ENCODE measurements around the gene FLT3. TPM values are rescaled to one million over a fixed set of nuclear protein-coding genes. Genes with fewer than 3 reads are reported as not detected.

Gene FLT3
- total and polyA plus RNA-seq, 8 donors, result 0.21 to 1.9 (median 0.50) TPM

DNA sequence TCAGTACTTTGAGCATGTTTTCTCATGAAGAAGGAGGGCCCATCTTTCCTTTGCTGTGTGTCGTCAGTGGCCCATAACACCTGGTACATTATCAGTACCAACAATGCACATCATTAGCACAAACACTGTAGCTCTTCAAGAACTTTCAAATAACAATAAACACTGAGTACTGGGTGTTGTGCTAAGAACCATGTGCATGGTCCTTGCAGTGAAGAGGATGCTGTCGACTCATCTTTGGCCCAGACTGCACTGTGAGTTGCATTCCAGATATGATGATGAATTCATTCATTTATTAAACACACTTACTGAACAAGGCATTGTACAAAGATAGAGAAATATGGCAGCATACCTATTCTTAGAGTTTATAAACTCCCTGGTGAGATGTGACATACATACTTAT is 55.8 kb downstream of the FLT3 start:
- no peaks in the 10 kb centered on the region for H3K9me3 ChIP-seq
- ATAC-seq (no peak), DNase-seq (no peak)
- TF ChIP-seq, protein P1, sequence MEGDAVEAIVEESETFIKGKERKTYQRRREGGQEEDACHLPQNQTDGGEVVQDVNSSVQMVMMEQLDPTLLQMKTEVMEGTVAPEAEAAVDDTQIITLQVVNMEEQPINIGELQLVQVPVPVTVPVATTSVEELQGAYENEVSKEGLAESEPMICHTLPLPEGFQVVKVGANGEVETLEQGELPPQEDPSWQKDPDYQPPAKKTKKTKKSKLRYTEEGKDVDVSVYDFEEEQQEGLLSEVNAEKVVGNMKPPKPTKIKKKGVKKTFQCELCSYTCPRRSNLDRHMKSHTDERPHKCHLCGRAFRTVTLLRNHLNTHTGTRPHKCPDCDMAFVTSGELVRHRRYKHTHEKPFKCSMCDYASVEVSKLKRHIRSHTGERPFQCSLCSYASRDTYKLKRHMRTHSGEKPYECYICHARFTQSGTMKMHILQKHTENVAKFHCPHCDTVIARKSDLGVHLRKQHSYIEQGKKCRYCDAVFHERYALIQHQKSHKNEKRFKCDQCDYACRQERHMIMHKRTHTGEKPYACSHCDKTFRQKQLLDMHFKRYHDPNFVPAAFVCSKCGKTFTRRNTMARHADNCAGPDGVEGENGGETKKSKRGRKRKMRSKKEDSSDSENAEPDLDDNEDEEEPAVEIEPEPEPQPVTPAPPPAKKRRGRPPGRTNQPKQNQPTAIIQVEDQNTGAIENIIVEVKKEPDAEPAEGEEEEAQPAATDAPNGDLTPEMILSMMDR (IDR thresholded peaks at IDR 0.05), result no peak
- H3K27ac ChIP-seq, result no peak overlapping the region
- H3K36me3 ChIP-seq, result no peaks in the 10 kb centered on the region
- H3K27me3 ChIP-seq, result peaks cover 0 to 37% of the 10 kb centered on the region in 2 donors
- peaks cover 0 to 7% of the 10 kb centered on the region in 2 donors for H3K4me1 ChIP-seq
- H3K4me3 ChIP-seq, result no peak overlapping the region
- intact Hi-C loops (cut with DNase I), result no loop called here

DNA sequence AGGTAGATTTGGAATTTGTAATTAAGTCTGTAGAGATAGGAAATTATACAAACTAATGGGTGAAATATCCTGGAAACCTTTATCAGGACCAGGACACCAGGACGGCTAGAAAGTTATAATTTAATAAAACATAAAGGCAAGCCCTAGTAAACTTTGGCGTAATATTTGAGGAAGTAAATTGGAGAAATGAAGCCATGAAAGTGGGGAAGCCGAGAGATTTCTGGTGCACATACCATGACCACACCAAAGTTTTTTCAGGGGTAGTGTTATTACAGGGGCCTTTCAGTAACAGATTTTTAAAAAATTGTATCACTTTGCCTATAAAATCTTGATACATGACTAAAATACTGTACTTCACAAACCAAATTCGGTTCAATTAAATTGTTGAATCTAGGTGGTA is 57.2 kb downstream of the FLT3 start:
- Histone ChIP-seq H3K4me1 (peaks cover 0 to 7% of the 10 kb centered on the region in 2 donors), H3K9me3 (no peaks in the 10 kb centered on the region), H3K27ac (no peak overlapping the region), H3K4me3 (no peak overlapping the region), H3K27me3 (peaks cover 0 to 46% of the 10 kb centered on the region in 2 donors), H3K36me3 (no peaks in the 10 kb centered on the region)
- DNase-seq (no peak), ATAC-seq (no peak)
- intact Hi-C loops (cut with DNase I), result no loop called here
- TF ChIP-seq, protein P1 (IDR thresholded peaks at IDR 0.05), result no peak

DNA sequence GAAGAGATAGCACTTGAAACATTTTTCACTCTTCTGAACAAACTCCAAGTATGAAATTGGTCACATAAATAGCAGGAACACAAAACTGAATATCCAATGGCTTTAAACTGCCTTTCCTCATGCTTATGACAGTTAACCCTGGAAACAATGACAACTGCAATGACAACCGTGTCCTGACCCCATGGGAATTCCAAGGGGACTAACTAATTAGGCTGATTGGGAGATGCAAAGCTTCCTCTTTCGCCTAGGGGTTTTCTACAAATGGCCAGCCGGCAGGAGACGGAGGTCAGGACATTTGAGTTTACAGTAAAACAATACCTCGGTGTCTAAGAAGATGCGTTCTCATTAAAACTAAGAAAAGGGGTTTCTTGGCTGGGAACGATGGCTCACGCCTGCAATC is 58.9 kb downstream of the FLT3 start:
- Histone ChIP-seq H3K27me3 (peaks cover 0 to 63% of the 10 kb centered on the region in 2 donors), H3K9me3 (no peaks in the 10 kb centered on the region), H3K4me1 (peaks cover 0 to 11% of the 10 kb centered on the region in 2 donors), H3K27ac (no peak overlapping the region), H3K4me3 (no peak overlapping the region), H3K36me3 (no peaks in the 10 kb centered on the region)
- ATAC-seq, result no peak
- TF ChIP-seq, protein P1 (IDR thresholded peaks at IDR 0.05), result no peak
- no peak for DNase-seq
- intact Hi-C loops (cut with DNase I), result no loop called here

DNA sequence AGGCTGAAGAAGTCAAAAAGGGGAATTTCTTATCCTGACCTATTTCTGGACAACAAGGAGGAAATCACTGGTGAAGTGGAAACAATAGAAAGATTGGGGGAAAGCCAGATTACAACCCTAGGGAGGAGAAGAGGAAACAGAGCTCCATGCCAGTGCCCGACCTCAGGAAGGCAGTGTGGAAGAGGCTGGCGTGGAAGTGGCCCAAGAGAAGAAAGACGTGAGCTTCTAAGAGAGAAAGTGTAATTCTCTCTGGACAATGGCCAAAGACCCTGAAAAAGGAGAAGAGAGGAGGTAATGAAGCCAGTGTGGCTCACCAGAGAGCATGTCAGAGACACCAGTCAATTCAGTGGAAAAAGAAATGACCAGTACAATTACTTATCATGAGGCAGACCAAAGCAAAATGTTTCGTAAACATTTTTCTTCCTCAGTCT is 59.3 kb downstream of the FLT3 start:
- no peaks in the 10 kb centered on the region for H3K36me3 ChIP-seq
- TF ChIP-seq, protein P1 (IDR thresholded peaks at IDR 0.05), result no peak
- DNase-seq, result no peak
- no peaks in the 10 kb centered on the region for H3K9me3 ChIP-seq
- H3K4me1 ChIP-seq, result peaks cover 0 to 11% of the 10 kb centered on the region in 2 donors
- H3K4me3 ChIP-seq, result no peak overlapping the region
- peak; percentile 25 for ATAC-seq
- peaks cover 0 to 64% of the 10 kb centered on the region in 2 donors for H3K27me3 ChIP-seq
- H3K27ac ChIP-seq, result no peak overlapping the region
- intact Hi-C loops (cut with DNase I), result no loop called here

DNA sequence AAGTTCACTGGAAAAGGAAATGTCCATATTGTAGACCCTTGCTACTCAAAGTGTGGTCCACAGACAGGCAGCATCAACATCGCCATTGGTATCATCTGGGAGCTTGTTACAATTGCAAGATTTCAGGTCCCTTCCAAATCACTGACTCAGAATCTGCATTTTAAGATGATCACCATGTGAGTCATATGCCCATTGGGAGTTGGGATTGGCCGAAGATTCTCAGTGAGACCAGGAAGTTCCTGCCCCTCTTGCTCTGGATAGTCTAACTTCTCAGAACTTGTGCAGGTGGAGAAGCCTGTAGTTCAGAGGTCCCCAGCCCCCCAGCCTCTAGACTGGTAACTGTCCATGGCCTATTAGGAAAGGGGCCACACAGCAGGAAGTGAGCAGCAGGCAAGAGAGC is 63.0 kb downstream of the FLT3 start:
- no peak for ATAC-seq
- TF ChIP-seq, protein P1 (IDR thresholded peaks at IDR 0.05), result no peak
- intact Hi-C loops (cut with DNase I), result no loop called here

More for the DNA sequence above, 63.0 kb downstream of the FLT3 start:
- H3K27me3 ChIP-seq, result peaks cover 5 to 50% of the 10 kb centered on the region in 2 donors
- no peak overlapping the region for H3K4me3 ChIP-seq
- no peaks in the 10 kb centered on the region for H3K9me3 ChIP-seq
- H3K4me1 ChIP-seq, result peaks cover 0 to 7% of the 10 kb centered on the region in 2 donors
- H3K27ac ChIP-seq, result no peak overlapping the region
- no peaks in the 10 kb centered on the region for H3K36me3 ChIP-seq
- no peak for DNase-seq
